GM21367 (cell line): ENCODE data around the gene EYS.
"Not testable (repeated sequence)": the region's sequence is repeated elsewhere in the genome, so short reads cannot be mapped to it uniquely, and the experiment has no call there.

Source experiments
- ATAC-seq: cut with Tn5 transposase; IDR thresholded peaks from one replicate; pipeline ENCODE4 v1.9.1; 2021; ENCODE audit not compliant: unreplicated experiment

EYS gene

DNA sequence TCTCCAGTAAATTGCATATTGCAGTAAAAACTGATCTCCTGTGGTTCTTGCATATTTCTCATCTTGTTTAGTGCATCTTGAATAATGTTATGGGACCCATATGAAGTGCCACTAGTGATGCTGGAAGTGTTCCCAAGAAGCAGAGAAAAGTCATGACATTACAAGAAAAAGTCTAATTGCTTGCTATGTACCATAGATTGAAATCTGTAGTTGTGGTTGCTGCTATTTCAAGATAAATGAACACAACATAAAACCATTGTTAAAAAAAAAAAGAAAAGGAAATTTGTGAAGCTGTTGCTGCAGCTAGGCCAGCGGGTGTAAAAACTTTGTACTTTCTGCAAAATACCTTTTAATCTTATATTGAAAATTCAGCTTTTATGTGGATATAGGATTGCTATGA is 1767.0 kb downstream of the EYS start:
- no peak for ATAC-seq

DNA sequence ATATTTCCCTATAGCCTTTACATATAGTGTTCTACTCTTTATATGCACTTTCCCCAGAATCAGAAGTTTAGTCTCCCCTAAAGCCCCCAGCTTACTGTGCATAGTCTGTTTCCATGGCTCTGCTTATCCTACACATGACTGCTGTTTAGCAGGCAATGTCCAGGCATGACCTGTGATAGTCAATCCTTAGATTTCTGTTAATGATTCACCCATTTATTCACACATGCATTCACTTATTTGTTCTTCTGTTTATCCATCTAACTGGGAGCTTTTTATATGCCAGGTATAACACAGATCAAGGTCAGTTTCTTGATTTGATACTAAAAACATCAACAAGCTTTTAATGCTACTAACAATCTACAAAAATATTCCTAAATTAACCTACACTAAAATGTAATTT is 1770.6 kb downstream of the EYS start:
- ATAC-seq: no peak

GRCh38 chr6:63935732-63936131 is 1771.3 kb downstream of the EYS start:
- ATAC-seq: no peak

GRCh38 chr6:63933948-63934347 is 1773.1 kb downstream of the EYS start:
- ATAC-seq: not testable (repeated sequence)

DNA sequence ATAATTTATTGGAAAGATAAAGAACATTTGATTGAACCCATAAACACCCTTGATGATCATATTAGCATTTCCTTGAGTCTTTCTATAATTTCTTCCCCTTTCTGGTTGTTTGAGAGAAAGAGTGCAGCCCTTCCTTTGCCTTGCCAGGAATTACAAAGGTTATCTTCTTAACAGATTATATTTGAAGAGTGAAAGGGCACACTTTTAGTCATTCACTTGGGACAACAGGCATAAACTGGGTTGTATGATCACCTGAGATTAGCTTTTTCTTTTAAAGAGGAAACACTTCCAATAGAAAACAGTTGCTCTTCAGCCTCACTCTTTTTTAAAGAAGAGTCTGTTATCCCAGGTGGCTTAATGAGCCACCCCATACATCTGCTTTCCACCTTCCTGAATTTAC is 1776.2 kb downstream of the EYS start:
- ATAC-seq: no peak

GRCh38 chr6:63929111-63929510 is 1777.9 kb downstream of the EYS start:
- ATAC-seq: no peak

GRCh38 chr6:63928613-63929012 is 1778.4 kb downstream of the EYS start:
- ATAC-seq: no peak

DNA sequence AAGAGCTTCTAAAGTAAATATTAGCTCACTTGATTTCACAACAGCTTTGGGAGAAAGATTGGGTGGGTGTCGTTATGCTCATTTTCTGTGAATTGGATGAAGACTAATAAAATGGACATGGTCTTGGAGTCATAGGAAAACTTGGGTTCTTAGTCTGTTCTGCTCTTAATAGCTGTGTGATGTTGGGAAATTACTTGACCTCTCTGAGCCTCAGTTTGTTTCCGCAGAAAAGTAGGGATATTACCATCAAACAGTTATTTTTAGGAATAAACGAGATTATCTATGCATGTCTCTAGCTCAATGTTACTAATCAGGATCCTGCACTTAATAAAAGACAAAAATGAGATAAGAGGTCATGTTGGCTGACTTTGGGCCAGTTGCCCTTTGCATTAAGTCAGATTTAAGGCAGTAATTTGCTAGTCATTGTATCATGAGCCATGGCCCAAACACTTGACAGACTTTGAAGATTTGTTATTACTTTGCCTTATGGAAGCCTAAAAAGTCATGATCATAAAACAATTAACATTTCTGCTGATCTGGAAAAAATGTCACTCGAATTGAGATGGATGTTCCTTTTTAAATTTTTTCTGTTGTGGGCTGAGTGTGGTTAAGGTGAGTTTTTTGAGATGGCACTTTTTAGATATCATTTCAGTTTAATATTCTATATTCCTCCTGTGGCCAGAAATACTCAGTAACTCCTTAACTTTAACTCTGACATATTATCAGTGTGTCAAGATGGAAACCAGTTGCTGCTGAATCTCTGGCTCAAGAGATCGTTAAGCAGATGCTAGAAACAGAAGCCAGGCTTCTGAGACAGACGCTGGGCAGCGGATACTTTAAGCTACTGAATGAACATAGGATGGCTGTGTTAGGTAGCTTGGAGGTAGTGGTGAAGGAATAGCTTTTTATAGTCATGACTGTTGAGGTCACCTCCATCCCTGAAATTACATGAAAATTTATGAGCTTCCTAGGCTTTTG is 1779.8 kb downstream of the EYS start:
- no peak for ATAC-seq

- ATAC-seq: no peak
These were observed 1780.7 kb downstream of the EYS start for GRCh38 chr6:63926258-63926780.

GRCh38 chr6:63923139-63923739 is 1783.8 kb downstream of the EYS start:
- ATAC-seq: peak; percentile 73

DNA sequence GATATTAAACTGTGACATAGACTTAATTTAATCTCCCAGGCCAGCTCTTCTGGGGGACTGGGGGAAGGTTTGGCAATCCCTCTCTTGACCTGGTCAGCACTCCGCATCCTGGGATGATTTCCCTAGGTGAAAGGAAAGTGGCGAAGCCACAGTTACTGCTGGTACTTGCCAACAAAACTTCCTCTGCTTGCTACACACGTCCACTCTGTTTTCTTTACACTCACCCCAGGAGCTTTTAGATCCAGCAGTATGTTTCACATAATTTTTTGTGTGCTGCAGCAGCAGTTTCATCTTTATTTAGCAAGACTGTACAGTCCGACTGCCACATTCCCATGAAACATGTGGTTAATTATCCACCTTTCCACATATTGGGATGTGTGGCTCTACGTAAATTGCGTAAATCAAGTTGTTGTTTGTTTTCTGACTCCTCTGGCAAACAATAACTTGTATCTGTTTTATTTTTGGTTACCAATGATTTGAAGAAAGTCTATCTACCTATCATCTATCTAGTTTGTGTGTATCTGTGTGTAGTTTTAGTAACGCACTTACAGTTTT is 1787.4 kb downstream of the EYS start:
- ATAC-seq: no peak

- ATAC-seq: no peak
These were observed 1794.1 kb downstream of the EYS start for GRCh38 chr6:63912887-63913286.

DNA sequence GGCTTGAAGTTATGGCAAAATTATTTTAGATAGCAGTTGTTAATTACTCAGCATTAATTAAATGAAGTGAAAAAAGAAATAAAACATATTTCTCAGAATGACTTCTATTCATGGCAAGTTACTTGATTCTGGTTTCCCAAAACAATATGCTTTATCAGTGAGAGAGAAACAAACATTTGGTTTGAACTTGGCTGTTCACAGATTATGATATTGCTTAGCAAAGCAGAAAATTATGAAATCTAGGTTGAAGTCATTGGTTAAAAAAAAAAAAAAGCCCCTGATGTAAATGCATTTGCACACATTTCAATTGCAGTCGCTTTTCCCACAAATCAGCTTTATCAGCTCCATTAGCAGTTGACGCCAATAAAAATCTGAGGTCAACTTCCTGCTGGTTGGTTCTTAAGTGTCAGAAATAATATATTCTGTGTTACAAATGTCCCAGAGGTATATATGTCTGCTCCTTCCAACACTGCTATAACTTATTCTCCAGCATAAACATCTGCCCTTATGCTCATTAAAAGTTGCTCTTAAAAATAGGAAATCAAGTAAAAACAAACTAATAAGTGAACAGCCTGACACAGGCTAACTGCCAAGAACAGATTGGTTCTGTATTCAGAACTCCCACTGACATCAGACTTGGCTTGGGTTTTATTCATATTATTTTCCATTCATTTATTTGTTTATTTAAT is 1796.0 kb downstream of the EYS start:
- no peak for ATAC-seq

DNA sequence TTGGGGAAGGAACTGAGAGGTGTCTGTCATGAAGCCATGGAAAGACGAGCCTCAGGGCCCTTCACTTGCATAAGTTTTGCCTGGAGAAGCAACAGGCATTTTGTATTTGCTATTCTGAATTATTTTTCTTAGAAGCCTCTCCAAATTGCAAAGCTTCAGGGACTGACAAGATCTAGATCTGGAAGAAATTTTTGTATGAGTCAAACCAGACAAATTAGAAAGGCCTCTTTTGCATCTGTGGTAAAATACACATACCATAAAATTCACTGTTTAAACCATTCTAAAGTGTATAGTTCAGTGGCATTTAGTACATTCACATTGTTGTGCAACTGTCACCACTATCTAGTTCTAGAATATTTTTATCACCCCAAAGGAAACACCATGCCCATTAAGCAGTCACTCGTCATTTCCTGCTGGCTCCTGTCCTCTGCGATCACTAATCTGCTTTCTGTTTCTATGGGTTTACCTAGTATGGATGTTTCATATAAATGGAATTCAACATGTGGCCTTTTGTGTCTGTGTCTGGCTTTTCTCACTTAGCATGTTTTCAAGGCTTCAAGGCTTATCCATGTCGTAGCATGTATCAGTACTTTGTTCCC is 1802.3 kb downstream of the EYS start:
- ATAC-seq: no peak

DNA sequence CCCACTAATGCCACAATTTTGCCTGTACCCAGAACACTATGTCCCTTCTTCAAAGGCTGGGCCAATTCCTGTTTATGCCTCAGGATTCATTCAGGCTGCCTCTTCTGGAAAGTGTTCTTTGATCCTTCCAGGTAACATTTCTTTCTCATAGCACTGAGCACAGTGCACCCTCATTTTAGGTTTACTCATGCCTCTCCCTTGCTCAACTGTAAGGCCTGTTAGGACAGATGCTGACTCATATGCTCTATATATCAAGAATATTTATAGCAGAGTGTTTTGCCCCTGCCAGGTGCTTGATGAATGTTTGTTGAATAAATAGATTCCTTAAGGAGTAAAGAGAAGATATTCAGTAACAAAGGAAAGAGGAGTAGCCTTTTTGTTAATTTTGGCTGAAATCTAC is 1807.5 kb downstream of the EYS start:
- ATAC-seq: no peak

GRCh38 chr6:63897952-63898351 is 1809.1 kb downstream of the EYS start:
- no peak for ATAC-seq

DNA sequence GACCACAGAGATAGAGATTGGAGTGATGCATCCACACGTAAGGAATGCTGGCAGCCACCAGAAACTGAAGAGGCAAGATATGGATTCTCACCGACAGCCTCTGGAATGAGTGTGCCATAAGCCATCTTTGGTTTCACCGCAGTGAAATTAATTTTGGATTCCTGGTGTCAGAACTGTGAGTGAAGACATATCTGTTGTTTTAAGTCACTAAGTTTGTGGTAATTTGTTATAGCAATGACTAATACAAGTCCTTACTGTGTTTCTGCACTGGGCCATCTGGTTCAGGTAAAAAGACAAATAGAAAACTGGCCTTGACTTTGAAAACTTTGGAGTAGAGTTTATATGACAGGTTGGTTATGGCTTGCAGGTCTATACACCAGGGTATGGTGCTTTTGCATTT is 1809.6 kb downstream of the EYS start:
- ATAC-seq: no peak

DNA sequence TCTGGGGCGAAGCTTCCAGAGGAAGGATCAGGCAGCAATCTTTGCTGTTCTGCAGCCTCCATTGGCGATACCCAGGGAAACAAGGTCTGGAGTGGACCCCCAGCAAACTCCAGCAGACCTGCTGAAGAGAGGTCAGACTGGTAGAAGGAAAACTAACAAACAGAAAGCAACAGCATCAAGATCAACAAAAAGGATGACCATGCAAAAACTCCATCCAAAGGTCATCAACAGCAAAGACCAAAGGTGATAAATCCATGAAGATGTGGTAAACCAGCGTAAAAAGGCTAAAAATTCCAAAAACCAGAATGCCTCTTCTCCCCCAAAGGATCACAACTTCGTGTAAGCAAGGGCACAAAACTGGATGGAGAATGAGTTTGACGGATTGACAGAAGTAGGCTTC is 1818.6 kb downstream of the EYS start:
- no peak for ATAC-seq

DNA sequence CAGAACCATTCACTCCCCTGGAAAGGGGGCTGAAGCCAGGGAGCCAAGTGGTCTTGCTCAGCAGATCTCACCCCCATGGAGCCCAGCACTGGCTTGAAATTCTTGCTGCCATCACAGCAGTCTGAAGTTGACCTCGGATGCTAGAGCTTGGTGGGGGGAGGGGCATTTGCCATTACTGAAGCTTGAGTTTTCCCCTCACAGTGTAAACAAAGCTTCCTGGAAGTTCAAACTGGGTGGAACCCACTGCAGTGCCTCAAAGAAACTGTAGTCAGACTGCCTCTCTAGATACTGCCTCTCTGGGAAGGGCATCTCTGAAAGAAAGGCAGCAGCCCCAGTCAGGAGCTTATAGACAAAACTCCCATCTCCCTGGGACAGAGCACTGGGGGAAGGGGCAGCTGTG is 1819.2 kb downstream of the EYS start:
- not testable (repeated sequence) for ATAC-seq

DNA sequence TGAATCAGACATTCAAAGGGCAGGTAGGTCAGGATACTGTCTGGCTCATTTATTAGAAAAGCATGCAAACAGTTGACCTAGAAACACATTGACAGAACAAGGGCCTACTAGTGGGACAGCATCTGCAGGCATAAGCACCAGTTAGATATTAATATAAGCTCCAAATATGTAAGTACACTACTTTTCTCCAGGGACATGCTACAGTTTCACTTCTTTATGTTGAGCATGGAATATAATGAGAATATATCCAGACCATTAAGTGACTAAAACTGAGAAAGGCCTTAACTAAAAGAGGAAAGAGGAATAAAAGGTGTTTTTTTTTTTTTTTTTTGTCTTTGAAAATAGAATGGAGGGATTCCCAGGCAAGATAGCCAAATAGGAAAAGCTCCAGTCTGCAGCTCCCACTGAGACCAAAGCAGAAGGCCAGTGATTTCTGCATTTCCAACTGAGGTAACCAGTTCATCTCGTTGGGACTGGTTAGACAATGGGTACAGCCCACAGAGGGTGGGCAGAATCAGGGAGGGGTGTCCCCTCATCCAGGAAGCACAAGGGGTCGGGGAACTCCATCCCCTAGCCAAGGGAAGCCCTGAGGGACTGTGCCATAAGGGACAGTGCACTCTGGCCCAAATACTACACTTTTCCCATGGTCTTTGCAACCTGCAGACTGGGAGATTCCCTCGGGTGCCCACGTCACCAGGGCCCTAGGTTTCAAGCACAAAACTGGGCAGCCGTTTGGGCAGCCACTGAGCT is 1819.8 kb downstream of the EYS start:
- no peak for ATAC-seq
